HepG2 (cell line): ENCODE data around the gene NOL4L. TPM values are rescaled to one million over a fixed set of nuclear protein-coding genes. Genes with fewer than 3 reads are reported as not detected.

Source experiments
- ARNT2 ChIP-seq: sonication (generic); formaldehyde crosslinking; IDR thresholded peaks from 2 replicates; pipeline ENCODE4 v1.8.0; 2022; ENCODE audit warnings: mild to moderate bottlenecking, low read depth, missing genetic modification reagents, moderate library complexity
- CENPX ChIP-seq: sonication (generic); formaldehyde crosslinking; IDR thresholded peaks from 2 replicates; pipeline ENCODE4 v1.9.0; 2021; ENCODE audit warnings: mild to moderate bottlenecking, missing genetic modification reagents, moderate library complexity
- EEA1 ChIP-seq: sonication (generic); formaldehyde crosslinking; IDR thresholded peaks from 2 replicates; pipeline ENCODE4 v1.5.1; 2020; ENCODE audit warnings: mild to moderate bottlenecking, missing genetic modification reagents, borderline replicate concordance
- ELK4 ChIP-seq: sonication (generic); formaldehyde crosslinking; IDR thresholded peaks from 2 replicates; pipeline ENCODE4 v1.9.0; 2021; ENCODE audit warnings: missing genetic modification reagents, borderline replicate concordance
- FOSL2 ChIP-seq: sonication (generic); formaldehyde crosslinking; IDR thresholded peaks from 2 replicates; pipeline ENCODE4 v1.4.0; 2020; ENCODE audit warnings: missing genetic modification reagents
- HINFP ChIP-seq: sonication (generic); formaldehyde crosslinking; IDR thresholded peaks from 2 replicates; pipeline ENCODE4 v1.4.0; 2020; ENCODE audit warnings: low read depth, mild to moderate bottlenecking, missing genetic modification reagents
- KAT8 ChIP-seq: IDR thresholded peaks from 2 replicates; pipeline ENCODE4 v1.6.1; 2016; ENCODE audit warnings: missing genetic modification reagents, missing compliant biosample characterization
- KLF6 ChIP-seq: IDR thresholded peaks from 2 replicates; pipeline ENCODE4 v1.8.0; 2016; ENCODE audit warnings: missing biosample characterization, missing genetic modification reagents
- MAFF ChIP-seq: IDR thresholded peaks from 2 replicates; pipeline ENCODE4 v1.6.1; 2011; ENCODE audit warnings: low read depth, low read length, improper control_type of control experiment
- NRL ChIP-seq: sonication (generic); formaldehyde crosslinking; IDR thresholded peaks from 2 replicates; pipeline ENCODE4 v1.5.0; 2020; ENCODE audit warnings: missing genetic modification reagents, mild to moderate bottlenecking, moderate library complexity, borderline replicate concordance
- SOX13 ChIP-seq, 3 experiments: fragments of 450-650 bp in 1 of 3; sonication (generic) in 1 of 3; formaldehyde crosslinking in 1 of 3; IDR thresholded peaks in 2 of 3; conservative IDR thresholded peaks in 1 of 3; 2 replicates each; pipeline versions ENCODE4 v1.5.0 to v1.6.1; 2016 to 2020; ENCODE audit warnings: antibody characterized with exemption in 1 of 3, mild to moderate bottlenecking in 1 of 3, missing compliant biosample characterization in 1 of 3, missing genetic modification reagents in 1 of 3, moderate library complexity in 1 of 3
- SUZ12 ChIP-seq: fragments of 150-350 bp; IDR thresholded peaks from 2 replicates; pipeline ENCODE4 v1.6.1; 2014; ENCODE audit warnings: low read depth, low read length
- ZBTB33 ChIP-seq: sonication (generic); formaldehyde crosslinking; IDR thresholded peaks from 2 replicates; pipeline ENCODE4 v1.4.0; 2020; ENCODE audit warnings: missing genetic modification reagents
- ZEB1 ChIP-seq: IDR thresholded peaks from 2 replicates; pipeline ENCODE4 v1.6.1; 2012; ENCODE audit warnings: mild to moderate bottlenecking, low read depth, inconsistent platforms; ENCODE audit not compliant: insufficient replicate concordance
- ZFX ChIP-seq: sonication (generic); formaldehyde crosslinking; IDR thresholded peaks from 2 replicates; pipeline ENCODE4 v1.4.0; 2020; ENCODE audit warnings: mild to moderate bottlenecking, low read depth, missing genetic modification reagents, moderate library complexity
- ZNF383 ChIP-seq: sonication (generic); formaldehyde crosslinking; IDR thresholded peaks from 2 replicates; pipeline ENCODE4 v1.4.0; 2020; ENCODE audit warnings: missing genetic modification reagents, mild to moderate bottlenecking, borderline replicate concordance
- ZNF619 ChIP-seq: sonication (generic); formaldehyde crosslinking; IDR thresholded peaks from 2 replicates; pipeline ENCODE4 v1.4.0; 2020; ENCODE audit warnings: mild to moderate bottlenecking, missing genetic modification reagents
- ZNF768 ChIP-seq: sonication (generic); formaldehyde crosslinking; IDR thresholded peaks from 2 replicates; pipeline ENCODE4 v1.4.0; 2020; ENCODE audit warnings: missing genetic modification reagents
- ZSCAN9 ChIP-seq: IDR thresholded peaks from 2 replicates; pipeline ENCODE4 v1.6.1; 2016; ENCODE audit warnings: borderline replicate concordance
- polyA plus RNA-seq, 8 experiments: library from polyadenylated mRNA; depleted of rRNA in 3 of 8; stranded (reverse) in 7 of 8; unstranded in 1 of 8; fragments of >200 nt; fragmentation: Illumina TruSeq in 4 of 8; extraction: Trizol in 4 of 8; gene quantifications; 2 replicates each; pipeline versions ENCODE4 v1.2.1 to v1.2.3, GENCODE V29; 2011 to 2016; ENCODE audit warnings: low read depth in 4 of 8, missing spikeins in 1 of 8, mixed read lengths in 1 of 8; ENCODE audit not compliant: insufficient read depth in 1 of 8
- total RNA-seq, 5 experiments: library from RNA; depleted of rRNA; stranded (reverse); fragments of >200 nt; fragmentation: Illumina TruSeq; extraction: Trizol; gene quantifications; 2 replicates each; pipeline ENCODE4 v1.2.3, GENCODE V29; 2016; ENCODE audit warnings: low read depth in 1 of 5
- TF ChIP-seq, protein P1 (sequence below): sonication (generic); formaldehyde crosslinking; IDR thresholded peaks from 2 replicates; pipeline ENCODE4 v1.5.0; 2020; ENCODE audit warnings: missing genetic modification reagents, mild to moderate bottlenecking, borderline replicate concordance
- TF ChIP-seq, protein P2 (sequence below): sonication (generic); formaldehyde crosslinking; IDR thresholded peaks from 2 replicates; pipeline ENCODE4 v1.4.0; 2020; ENCODE audit warnings: mild to moderate bottlenecking, low read depth, missing genetic modification reagents
- TF ChIP-seq, protein P3 (sequence below): sonication (generic); formaldehyde crosslinking; IDR thresholded peaks from 2 replicates; pipeline ENCODE4 v1.4.0; 2020; ENCODE audit warnings: mild to moderate bottlenecking, missing genetic modification reagents

NOL4L gene
- total and polyA plus RNA-seq, 2 of the 13 experiments (the other 11 are each of a cell fraction or from before 2014, with no cell fraction given) = 16.6 to 35.4 TPM

- no peak for TF ChIP-seq HINFP
- TF ChIP-seq EEA1 (CRISPR knock-in tag) = no peak
- TF ChIP-seq, protein P1, sequence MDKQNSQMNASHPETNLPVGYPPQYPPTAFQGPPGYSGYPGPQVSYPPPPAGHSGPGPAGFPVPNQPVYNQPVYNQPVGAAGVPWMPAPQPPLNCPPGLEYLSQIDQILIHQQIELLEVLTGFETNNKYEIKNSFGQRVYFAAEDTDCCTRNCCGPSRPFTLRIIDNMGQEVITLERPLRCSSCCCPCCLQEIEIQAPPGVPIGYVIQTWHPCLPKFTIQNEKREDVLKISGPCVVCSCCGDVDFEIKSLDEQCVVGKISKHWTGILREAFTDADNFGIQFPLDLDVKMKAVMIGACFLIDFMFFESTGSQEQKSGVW (CRISPR knock-in tag) = no peak
- TF ChIP-seq ELK4 (CRISPR knock-in tag) = no peak
- TF ChIP-seq ZNF768 = peak; percentile 44; the same call in 1 of the 2 replicates
- TF ChIP-seq FOSL2 (CRISPR knock-in tag) = 0 out of 2 replicates have a peak, but pooled peaks have one; percentile 9
- TF ChIP-seq MAFF = no peak
- TF ChIP-seq ZNF619 (CRISPR knock-in tag) = no peak
- TF ChIP-seq ARNT2 = no peak
- TF ChIP-seq, protein P2, sequence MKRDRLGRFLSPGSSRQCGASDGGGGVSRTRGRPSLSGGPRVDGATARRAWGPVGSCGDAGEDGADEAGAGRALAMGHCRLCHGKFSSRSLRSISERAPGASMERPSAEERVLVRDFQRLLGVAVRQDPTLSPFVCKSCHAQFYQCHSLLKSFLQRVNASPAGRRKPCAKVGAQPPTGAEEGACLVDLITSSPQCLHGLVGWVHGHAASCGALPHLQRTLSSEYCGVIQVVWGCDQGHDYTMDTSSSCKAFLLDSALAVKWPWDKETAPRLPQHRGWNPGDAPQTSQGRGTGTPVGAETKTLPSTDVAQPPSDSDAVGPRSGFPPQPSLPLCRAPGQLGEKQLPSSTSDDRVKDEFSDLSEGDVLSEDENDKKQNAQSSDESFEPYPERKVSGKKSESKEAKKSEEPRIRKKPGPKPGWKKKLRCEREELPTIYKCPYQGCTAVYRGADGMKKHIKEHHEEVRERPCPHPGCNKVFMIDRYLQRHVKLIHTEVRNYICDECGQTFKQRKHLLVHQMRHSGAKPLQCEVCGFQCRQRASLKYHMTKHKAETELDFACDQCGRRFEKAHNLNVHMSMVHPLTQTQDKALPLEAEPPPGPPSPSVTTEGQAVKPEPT (CRISPR knock-in tag) = no peak
- TF ChIP-seq ZFX = peak; percentile 5; the same call in 1 of the 2 replicates
- TF ChIP-seq ZSCAN9 (CRISPR knock-in tag) = no peak
- 0 out of 2 replicates have a peak, but pooled peaks have one; percentile 40 for TF ChIP-seq NRL (CRISPR knock-in tag)
- TF ChIP-seq KLF6 (CRISPR knock-in tag) = no peak
- no peak for TF ChIP-seq SOX13 (IDR thresholded peaks at IDR 0.05)
- TF ChIP-seq SOX13 (CRISPR knock-in tag; conservative IDR thresholded peaks at IDR 0.05 in 1 of 2, IDR thresholded peaks at IDR 0.05 in 1 of 2) = no peak
- no peak for TF ChIP-seq SUZ12
- no peak for TF ChIP-seq CENPX (CRISPR knock-in tag)
- TF ChIP-seq ZEB1 = peak; percentile 7
- TF ChIP-seq KAT8 (CRISPR knock-in tag) = no peak
- 0 out of 2 replicates have a peak, but pooled peaks have one; percentile 20 for TF ChIP-seq ZBTB33 (CRISPR knock-in tag)
- TF ChIP-seq ZNF383 = no peak
- TF ChIP-seq, protein P3, sequence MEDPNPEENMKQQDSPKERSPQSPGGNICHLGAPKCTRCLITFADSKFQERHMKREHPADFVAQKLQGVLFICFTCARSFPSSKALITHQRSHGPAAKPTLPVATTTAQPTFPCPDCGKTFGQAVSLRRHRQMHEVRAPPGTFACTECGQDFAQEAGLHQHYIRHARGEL = no peak
Observed at GRCh38 chr20:32438331-32438858, 146.7 kb downstream of the NOL4L start (continued).
